HepG2 (cell line): ENCODE data around the gene ARTN.

Source experiments
- NR2F6 ChIP-seq, 2 experiments: IDR thresholded peaks; 2 replicates each; pipeline ENCODE4 v1.6.1; 2016; ENCODE audit warnings: antibody characterized with exemption in 1 of 2, mild to moderate bottlenecking in 1 of 2
- ZBTB37 ChIP-seq: sonication (generic); formaldehyde crosslinking; IDR thresholded peaks from 2 replicates; pipeline ENCODE4 v1.4.0; 2020; ENCODE audit warnings: mild to moderate bottlenecking, missing genetic modification reagents
- ZKSCAN1 ChIP-seq: fragments of 150-350 bp; IDR thresholded peaks from 2 replicates; pipeline ENCODE4 v1.6.1; 2014; ENCODE audit warnings: low read length
- ZNF3 ChIP-seq: IDR thresholded peaks from 2 replicates; pipeline ENCODE4 v1.7.0; 2017; ENCODE audit warnings: inconsistent platforms
- TF ChIP-seq, protein P1 (sequence below): sonication (generic); formaldehyde crosslinking; IDR thresholded peaks from 2 replicates; pipeline ENCODE4 v1.4.0; 2020; ENCODE audit warnings: mild to moderate bottlenecking, missing genetic modification reagents

- TF ChIP-seq ZKSCAN1, result no peak
- no peak for TF ChIP-seq ZNF3
- TF ChIP-seq ZBTB37 (CRISPR knock-in tag), result no peak
- TF ChIP-seq, protein P1, sequence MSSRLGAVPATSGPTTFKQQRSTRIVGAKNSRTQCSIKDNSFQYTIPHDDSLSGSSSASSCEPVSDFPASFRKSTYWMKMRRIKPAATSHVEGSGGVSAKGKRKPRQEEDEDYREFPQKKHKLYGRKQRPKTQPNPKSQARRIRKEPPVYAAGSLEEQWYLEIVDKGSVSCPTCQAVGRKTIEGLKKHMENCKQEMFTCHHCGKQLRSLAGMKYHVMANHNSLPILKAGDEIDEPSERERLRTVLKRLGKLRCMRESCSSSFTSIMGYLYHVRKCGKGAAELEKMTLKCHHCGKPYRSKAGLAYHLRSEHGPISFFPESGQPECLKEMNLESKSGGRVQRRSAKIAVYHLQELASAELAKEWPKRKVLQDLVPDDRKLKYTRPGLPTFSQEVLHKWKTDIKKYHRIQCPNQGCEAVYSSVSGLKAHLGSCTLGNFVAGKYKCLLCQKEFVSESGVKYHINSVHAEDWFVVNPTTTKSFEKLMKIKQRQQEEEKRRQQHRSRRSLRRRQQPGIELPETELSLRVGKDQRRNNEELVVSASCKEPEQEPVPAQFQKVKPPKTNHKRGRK (CRISPR knock-in tag), result no peak
- no peak for TF ChIP-seq NR2F6 (IDR thresholded peaks at IDR 0.05)
- TF ChIP-seq NR2F6 (CRISPR knock-in tag; IDR thresholded peaks at IDR 0.05), result no peak
Measured at GRCh38 chr1:43924516-43924915, 9.1 kb upstream of the ARTN start.
